Esophagus muscularis mucosa (tissue), 4 donors: Measurements from ENCODE around the gene BBLN. TPM values are rescaled to one million over a fixed set of nuclear protein-coding genes. Genes with fewer than 3 reads are reported as not detected.

Experiments
- DNase-seq: peaks from one replicate; pipeline ENCODE4 v3.0.0-alpha.2; 2017; ENCODE audit errors: extremely low spot score
- H3K27ac ChIP-seq, 4 donors: fragments of 200-600 bp; sonication (generic); replicated peaks in 1 of 4; 1 replicate in 3 of 4; 2 replicates in 1 of 4; pipeline ENCODE4 v1.5.1; 2016 to 2019; ENCODE audit warnings: mild to moderate bottlenecking in 1 of 4
- H3K27me3 ChIP-seq, 4 donors: fragments of 200-600 bp; sonication (generic); one replicate each; pipeline versions ENCODE4 v1.5.1 to v1.6.0; 2016 to 2019
- H3K36me3 ChIP-seq, 4 donors: fragments of 200-600 bp; sonication (generic); one replicate each; pipeline ENCODE4 v1.5.1; 2016 to 2019
- H3K4me1 ChIP-seq, 4 donors: fragments of 200-600 bp; sonication (generic); one replicate each; pipeline ENCODE4 v1.5.1; 2016 to 2019
- H3K4me3 ChIP-seq, 4 donors: fragments of 200-600 bp; sonication (generic); 1 replicate in 2 of 4; 2 replicates in 2 of 4; pipeline ENCODE4 v1.5.1; 2016 to 2019; ENCODE audit warnings: mild to moderate bottlenecking in 4 of 4, moderate library complexity in 1 of 4
- H3K9me3 ChIP-seq, 4 donors: fragments of 200-600 bp; sonication (generic); 1 replicate in 3 of 4; 2 replicates in 1 of 4; pipeline ENCODE4 v1.5.1; 2016 to 2019
- CTCF ChIP-seq, 3 experiments: fragments of 200-600 bp in 2 of 3; fragments of 450-650 bp in 1 of 3; sonication (generic) in 2 of 3; IDR thresholded peaks; one replicate each; pipeline ENCODE4 v1.5.1; 2017 to 2019; ENCODE audit warnings: antibody characterized with exemption in 3 of 3, mild to moderate bottlenecking in 2 of 3, moderate library complexity in 1 of 3
- EP300 ChIP-seq: sonication (generic); formaldehyde crosslinking; IDR thresholded peaks from one replicate; pipeline ENCODE4 v1.6.1; 2017; ENCODE audit warnings: antibody characterized with exemption
- POLR2A ChIP-seq: fragments of 450-650 bp; IDR thresholded peaks from one replicate; pipeline ENCODE4 v1.6.1; 2017; ENCODE audit warnings: antibody characterized with exemption, moderate library complexity, mild to moderate bottlenecking, low read depth
- POLR2AphosphoS5 ChIP-seq, 2 donors: sonication (generic); formaldehyde crosslinking; IDR thresholded peaks; one replicate each; pipeline ENCODE4 v1.6.1; 2017; ENCODE audit warnings: antibody characterized with exemption in 2 of 2
- WGBS: methylation state at CpG from one replicate; pipeline ENCODE4 v1.1.5; 2018; 5-methylcytosine and 5-hydroxymethylcytosine counted together
- intact Hi-C: fragments of 100-400 bp; cut with DNase I; formaldehyde crosslinking; loops from one replicate; pipeline ENCODE4 v1.15.1; 2023
- total RNA-seq, 4 donors: library from RNA; depleted of rRNA; stranded (reverse); fragments of >200 nt; gene quantifications; one replicate each; pipeline versions ENCODE4 v1.1.0 to v1.2.1, GENCODE V29; 2016

BBLN gene
- total RNA-seq, 4 donors from 2014 or later = 132 to 213 (median 148) TPM

GRCh38 chr9:128163523-128164306, 3.6 kb downstream of the BBLN start:
- DNase-seq = no peak
- no peak for TF ChIP-seq POLR2A
- TF ChIP-seq EP300 = no peak
- TF ChIP-seq CTCF (IDR thresholded peaks at IDR 0.05) = no peak
- no peak for TF ChIP-seq POLR2AphosphoS5 (IDR thresholded peaks at IDR 0.05)
- Histone ChIP-seq H3K27me3 (no peaks in the 10 kb centered on the region), H3K9me3 (no peaks in the 10 kb centered on the region), H3K4me3 (no peak overlapping the region), H3K36me3 (peaks cover 34 to 65% (median 59%) of the 10 kb centered on the region in 4 donors), H3K27ac (no peak overlapping the region), H3K4me1 (peaks cover 20 to 29% (median 22%) of the 10 kb centered on the region in 4 donors)
- intact Hi-C loops = no loop called here
- WGBS = 93% methylated on average over 8 of the region's 10 CpGs

GRCh38 chr9:128164307-128164885, 4.3 kb downstream of the BBLN start:
- TF ChIP-seq CTCF (IDR thresholded peaks at IDR 0.05) (no peak), POLR2A (no peak), POLR2AphosphoS5 (IDR thresholded peaks at IDR 0.05) (no peak), EP300 (no peak)
- peaks cover 17 to 24% (median 18%) of the 10 kb centered on the region in 4 donors for H3K4me1 ChIP-seq
- no peaks in the 10 kb centered on the region for H3K9me3 ChIP-seq
- no peak overlapping the region for H3K4me3 ChIP-seq
- H3K27ac ChIP-seq = no peak overlapping the region
- H3K36me3 ChIP-seq = peaks cover 40 to 72% (median 66%) of the 10 kb centered on the region in 4 donors
- DNase-seq = no peak
- WGBS = 70% methylated on average over 12 of the region's 14 CpGs
- H3K27me3 ChIP-seq = no peaks in the 10 kb centered on the region
- intact Hi-C loops = no loop called here

GRCh38 chr9:128166169-128166568, 6.1 kb downstream of the BBLN start:
- H3K27me3 ChIP-seq = no peaks in the 10 kb centered on the region
- TF ChIP-seq EP300 (no peak), CTCF (IDR thresholded peaks at IDR 0.05) (no peak), POLR2AphosphoS5 (IDR thresholded peaks at IDR 0.05) (no peak), POLR2A (no peak)
- DNase-seq = no peak
- peaks cover 4 to 12% (median 8%) of the 10 kb centered on the region in 4 donors for H3K4me1 ChIP-seq
- H3K36me3 ChIP-seq = peaks cover 51 to 89% (median 83%) of the 10 kb centered on the region in 4 donors
- no peak overlapping the region for H3K27ac ChIP-seq
- 90% methylated on average over 14 of the region's 18 CpGs for WGBS
- intact Hi-C loops = no loop called here
- no peak overlapping the region for H3K4me3 ChIP-seq
- no peaks in the 10 kb centered on the region for H3K9me3 ChIP-seq

- no peak overlapping the region for H3K27ac ChIP-seq
- no peaks in the 10 kb centered on the region for H3K9me3 ChIP-seq
- intact Hi-C loops = no loop called here
- peaks cover 51 to 91% (median 85%) of the 10 kb centered on the region in 4 donors for H3K36me3 ChIP-seq
- TF ChIP-seq POLR2A (no peak), POLR2AphosphoS5 (IDR thresholded peaks at IDR 0.05) (no peak), CTCF (IDR thresholded peaks at IDR 0.05) (no peak), EP300 (no peak)
- H3K27me3 ChIP-seq = no peaks in the 10 kb centered on the region
- H3K4me3 ChIP-seq = no peak overlapping the region
- peaks cover 0 to 2% (median under 1%) of the 10 kb centered on the region in 4 donors for H3K4me1 ChIP-seq
- 100% methylated on average over 3 of the region's 4 CpGs for WGBS
- no peak for DNase-seq
Observed at GRCh38 chr9:128167209-128167608, 7.1 kb downstream of the BBLN start.
